ENCODE results near the gene MLLT10. TPM values are rescaled to one million over a fixed set of nuclear protein-coding genes. Genes with fewer than 3 reads are reported as not detected.

MLLT10 gene
- total and polyA plus RNA-seq, 10 of the 15 experiments (the other 5 are each of a cell fraction or from before 2014, with no cell fraction given): 8.7 to 61.1 (median 28.5) TPM

DNA sequence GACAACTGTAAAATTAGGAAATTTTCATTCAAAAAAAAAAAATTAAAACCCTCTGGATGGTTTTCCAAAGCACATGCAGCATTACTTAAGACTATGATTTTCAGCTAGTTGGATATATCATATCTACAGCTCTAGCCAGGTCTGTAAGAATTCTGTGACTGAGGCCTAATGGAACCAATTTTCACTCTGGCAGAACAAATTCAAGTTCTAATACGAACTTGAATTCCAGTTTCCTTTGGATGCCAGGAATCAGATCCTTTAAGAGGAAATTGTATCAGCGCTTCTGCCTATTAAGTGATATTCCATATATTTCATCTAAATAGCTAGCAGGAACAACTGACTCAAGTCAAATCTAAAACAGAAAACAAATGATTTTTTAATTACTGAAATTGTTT is 43.3 kb upstream of the MLLT10 start:
- no TSS peak for BruUV-seq (replicated peaks)
- POLR2A ChIA-PET: no interaction called here
- no peak for ATAC-seq
- CTCF ChIA-PET: interaction anchor here (4.3 kb wide), 1 partner anchor 211 kb away, joined by 16 read pairs; no protein-coding TSS in a partner anchor
- in situ Hi-C loops (cut with MboI): loop anchor here (25.0 kb wide), 2 partner anchors 203 to 1522 kb away; no protein-coding TSS in a partner anchor
- no peaks in the 10 kb centered on the region for H3K9me3 ChIP-seq (replicated peaks; ENCODE audit: control insufficient read depth, insufficient read depth, low read length)
- DNase-seq (ENCODE audit: low read depth, low spot score): no peak
- no peaks in the 10 kb centered on the region for H3K79me2 ChIP-seq (ENCODE audit: control insufficient read depth, insufficient read depth, low read length)
- H4K20me1 ChIP-seq (ENCODE audit: control insufficient read depth, insufficient read depth): no peaks in the 10 kb centered on the region
- peaks cover 8% of the 10 kb centered on the region; the same call in 1 of the 2 replicates for H3K4me1 ChIP-seq (ENCODE audit: control insufficient read depth, insufficient read depth, low read length)
- no peak for TF ChIP-seq TCF7 (IDR thresholded peaks at IDR 0.05; ENCODE audit: borderline replicate concordance)
- no peak for TF ChIP-seq FOS (IDR thresholded peaks at IDR 0.05; ENCODE audit: borderline replicate concordance, extremely low read depth, insufficient read length)
- no peak for TF ChIP-seq SMC3 (IDR thresholded peaks at IDR 0.05; ENCODE audit: borderline replicate concordance, low read length)
- no peak for TF ChIP-seq SIN3A (IDR thresholded peaks at IDR 0.05; ENCODE audit: low read depth, low read length)
- no peak for TF ChIP-seq POLR2A (IDR thresholded peaks at IDR 0.05; ENCODE audit: low read depth, low read length)
- TF ChIP-seq CEBPB (IDR thresholded peaks at IDR 0.05; ENCODE audit: borderline replicate concordance in 1 of 2, low read depth in 2 of 2, low read length in 2 of 2): no peak
- TF ChIP-seq IKZF2 (IDR thresholded peaks at IDR 0.05): no peak
- TF ChIP-seq, protein P1, sequence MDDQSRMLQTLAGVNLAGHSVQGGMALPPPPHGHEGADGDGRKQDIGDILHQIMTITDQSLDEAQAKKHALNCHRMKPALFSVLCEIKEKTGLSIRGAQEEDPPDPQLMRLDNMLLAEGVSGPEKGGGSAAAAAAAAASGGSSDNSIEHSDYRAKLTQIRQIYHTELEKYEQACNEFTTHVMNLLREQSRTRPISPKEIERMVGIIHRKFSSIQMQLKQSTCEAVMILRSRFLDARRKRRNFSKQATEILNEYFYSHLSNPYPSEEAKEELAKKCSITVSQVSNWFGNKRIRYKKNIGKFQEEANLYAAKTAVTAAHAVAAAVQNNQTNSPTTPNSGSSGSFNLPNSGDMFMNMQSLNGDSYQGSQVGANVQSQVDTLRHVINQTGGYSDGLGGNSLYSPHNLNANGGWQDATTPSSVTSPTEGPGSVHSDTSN (IDR thresholded peaks at IDR 0.05; ENCODE audit: insufficient replicate concordance, low read depth, low read length): no peak
- TF ChIP-seq, protein P2, sequence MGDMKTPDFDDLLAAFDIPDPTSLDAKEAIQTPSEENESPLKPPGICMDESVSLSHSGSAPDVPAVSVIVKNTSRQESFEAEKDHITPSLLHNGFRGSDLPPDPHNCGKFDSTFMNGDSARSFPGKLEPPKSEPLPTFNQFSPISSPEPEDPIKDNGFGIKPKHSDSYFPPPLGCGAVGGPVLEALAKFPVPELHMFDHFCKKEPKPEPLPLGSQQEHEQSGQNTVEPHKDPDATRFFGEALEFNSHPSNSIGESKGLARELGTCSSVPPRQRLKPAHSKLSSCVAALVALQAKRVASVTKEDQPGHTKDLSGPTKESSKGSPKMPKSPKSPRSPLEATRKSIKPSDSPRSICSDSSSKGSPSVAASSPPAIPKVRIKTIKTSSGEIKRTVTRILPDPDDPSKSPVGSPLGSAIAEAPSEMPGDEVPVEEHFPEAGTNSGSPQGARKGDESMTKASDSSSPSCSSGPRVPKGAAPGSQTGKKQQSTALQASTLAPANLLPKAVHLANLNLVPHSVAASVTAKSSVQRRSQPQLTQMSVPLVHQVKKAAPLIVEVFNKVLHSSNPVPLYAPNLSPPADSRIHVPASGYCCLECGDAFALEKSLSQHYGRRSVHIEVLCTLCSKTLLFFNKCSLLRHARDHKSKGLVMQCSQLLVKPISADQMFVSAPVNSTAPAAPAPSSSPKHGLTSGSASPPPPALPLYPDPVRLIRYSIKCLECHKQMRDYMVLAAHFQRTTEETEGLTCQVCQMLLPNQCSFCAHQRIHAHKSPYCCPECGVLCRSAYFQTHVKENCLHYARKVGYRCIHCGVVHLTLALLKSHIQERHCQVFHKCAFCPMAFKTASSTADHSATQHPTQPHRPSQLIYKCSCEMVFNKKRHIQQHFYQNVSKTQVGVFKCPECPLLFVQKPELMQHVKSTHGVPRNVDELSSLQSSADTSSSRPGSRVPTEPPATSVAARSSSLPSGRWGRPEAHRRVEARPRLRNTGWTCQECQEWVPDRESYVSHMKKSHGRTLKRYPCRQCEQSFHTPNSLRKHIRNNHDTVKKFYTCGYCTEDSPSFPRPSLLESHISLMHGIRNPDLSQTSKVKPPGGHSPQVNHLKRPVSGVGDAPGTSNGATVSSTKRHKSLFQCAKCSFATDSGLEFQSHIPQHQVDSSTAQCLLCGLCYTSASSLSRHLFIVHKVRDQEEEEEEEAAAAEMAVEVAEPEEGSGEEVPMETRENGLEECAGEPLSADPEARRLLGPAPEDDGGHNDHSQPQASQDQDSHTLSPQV (IDR thresholded peaks at IDR 0.05): no peak
- TF ChIP-seq TAF1 (IDR thresholded peaks at IDR 0.05; ENCODE audit: borderline replicate concordance, low read depth, low read length): no peak
- TF ChIP-seq NFYA (IDR thresholded peaks at IDR 0.05; ENCODE audit: borderline replicate concordance, low read depth, low read length): no peak
- TF ChIP-seq SMARCA5 (IDR thresholded peaks at IDR 0.05): no peak
- no peak for TF ChIP-seq NBN (IDR thresholded peaks at IDR 0.05)
- no peak for TF ChIP-seq ZNF384 (IDR thresholded peaks at IDR 0.05; ENCODE audit: borderline replicate concordance, low read depth, low read length)
- no peak for TF ChIP-seq ASH2L (IDR thresholded peaks at IDR 0.05; ENCODE audit: borderline replicate concordance, low read depth)
- no peak for TF ChIP-seq WRNIP1 (IDR thresholded peaks at IDR 0.05; ENCODE audit: borderline replicate concordance, low read depth, low read length)
- H3K4me3 ChIP-seq: no peak overlapping the region
- H2AFZ ChIP-seq (ENCODE audit: control insufficient read depth, low read depth, low read length): no peak overlapping the region
- H3K4me2 ChIP-seq (ENCODE audit: control insufficient read depth, insufficient read depth): no peak overlapping the region
- no peaks in the 10 kb centered on the region; a peak in 1 of 4 replicates for H3K27me3 ChIP-seq (replicated peaks in 1 of 2; ENCODE audit: control insufficient read depth in 2 of 2, insufficient read depth in 2 of 2, low read length in 1 of 2)
- H3K27ac ChIP-seq (ENCODE audit: control insufficient read depth, insufficient read depth): no peak overlapping the region
- SMC1A ChIA-PET (ENCODE audit: uncharacterized antibody, unreplicated experiment): interaction anchor here (0.6 kb wide), 1 partner anchor 257 kb away, joined by 3 read pairs; no protein-coding TSS in a partner anchor
- H3K9ac ChIP-seq (ENCODE audit: control insufficient read depth, insufficient read depth, low read length): no peak overlapping the region
- no peaks in the 10 kb centered on the region for H3K36me3 ChIP-seq (ENCODE audit: control insufficient read depth in 2 of 2, insufficient read depth in 2 of 2, low read length in 1 of 2)
- RAD21 ChIA-PET (ENCODE audit: unreplicated experiment): interaction anchor here (0.6 to 1.0 kb wide), 2 partner anchors 99 to 215 kb away, joined by 3 read pairs; no protein-coding TSS in a partner anchor
- intact Hi-C loops (cut with micrococcal nuclease; ENCODE audit: unreplicated experiment): loop anchor here (10.0 kb wide), 1 partner anchor 824 kb away; the partner anchor contains the start of gene COMMD3
- 75% methylated on average over 2 of the region's 2 CpGs for WGBS (ENCODE audit: insufficient coverage, insufficient replicate concordance, low lambda C conversion rate, missing lambda C conversion rate)
- FAIRE-seq: no peak

All from GM12878 (cell line).